ENCODE data around the gene RTEL1.

Gene RTEL1

DNA sequence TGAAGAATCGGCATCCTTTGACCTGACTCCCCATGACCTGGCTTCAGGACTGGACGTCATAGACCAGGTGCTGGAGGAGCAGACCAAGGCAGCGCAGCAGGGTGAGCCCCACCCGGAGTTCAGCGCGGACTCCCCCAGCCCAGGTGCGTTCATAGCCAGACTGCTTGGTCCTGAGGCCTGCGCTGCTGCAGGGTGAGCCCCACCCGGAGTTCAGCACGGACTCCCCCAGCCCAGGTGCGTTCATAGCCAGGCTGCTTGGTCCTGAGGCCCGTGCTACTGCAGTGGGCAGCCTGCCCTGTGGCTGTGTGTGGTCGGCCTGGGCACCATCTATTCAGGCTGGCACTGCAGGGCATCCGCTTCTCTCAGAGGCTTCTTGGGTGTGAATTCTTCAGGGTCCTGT, 15.8 kb downstream of the RTEL1 start:
- DNase-seq, result no peak

DNA sequence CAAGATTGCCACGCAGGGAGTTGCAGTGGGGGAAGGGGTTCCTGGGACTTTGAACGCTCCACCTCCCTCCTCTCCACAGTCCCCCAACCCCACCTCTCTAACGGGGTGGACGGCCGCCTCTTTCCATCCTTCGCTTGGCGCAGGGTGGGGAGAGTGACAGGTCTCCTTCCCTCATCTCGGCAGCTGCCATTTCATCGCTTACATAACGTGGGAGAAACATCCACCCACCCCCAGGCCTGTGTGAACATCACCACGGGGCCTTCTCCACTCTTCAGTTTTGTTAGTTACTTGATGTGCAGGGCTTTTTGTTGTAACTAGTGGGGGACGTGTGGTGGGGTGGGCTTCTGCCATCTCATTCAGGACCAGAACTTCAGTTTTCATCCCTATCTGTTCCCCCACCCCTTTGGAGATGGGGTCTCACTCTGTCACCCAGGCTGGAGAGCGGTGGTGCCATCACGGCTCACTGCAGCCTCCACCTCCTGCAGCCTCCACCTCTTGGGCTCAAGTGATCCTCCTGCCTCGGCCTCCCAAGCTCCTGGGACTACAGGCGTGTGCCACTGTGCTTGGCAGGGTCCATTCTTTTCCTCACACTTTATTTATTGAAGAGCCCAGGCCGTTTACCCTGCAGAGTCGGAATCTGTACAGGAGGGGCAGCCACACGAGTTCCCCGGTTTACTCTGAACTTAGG, 17.7 kb downstream of the RTEL1 start:
- DNase-seq, result no peak

DNA sequence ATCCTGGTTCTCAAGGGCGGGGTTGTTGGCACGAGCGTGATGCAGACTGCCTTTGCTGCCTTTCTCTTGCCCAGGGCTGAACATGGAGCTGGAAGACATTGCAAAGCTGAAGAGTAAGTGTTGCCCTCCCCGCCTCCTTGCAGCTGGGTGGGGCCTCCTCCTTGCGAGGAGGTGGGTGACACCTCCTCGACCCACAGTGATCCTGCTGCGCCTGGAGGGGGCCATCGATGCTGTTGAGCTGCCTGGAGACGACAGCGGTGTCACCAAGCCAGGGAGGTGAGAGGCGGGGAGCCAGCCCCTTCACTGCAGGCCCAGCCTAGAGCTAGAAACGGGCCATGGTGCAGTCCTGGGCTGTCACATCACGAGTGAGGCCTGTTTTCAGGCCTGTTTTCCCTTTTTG, 20.0 kb downstream of the RTEL1 start:
- DNase-seq, result no peak

DNA sequence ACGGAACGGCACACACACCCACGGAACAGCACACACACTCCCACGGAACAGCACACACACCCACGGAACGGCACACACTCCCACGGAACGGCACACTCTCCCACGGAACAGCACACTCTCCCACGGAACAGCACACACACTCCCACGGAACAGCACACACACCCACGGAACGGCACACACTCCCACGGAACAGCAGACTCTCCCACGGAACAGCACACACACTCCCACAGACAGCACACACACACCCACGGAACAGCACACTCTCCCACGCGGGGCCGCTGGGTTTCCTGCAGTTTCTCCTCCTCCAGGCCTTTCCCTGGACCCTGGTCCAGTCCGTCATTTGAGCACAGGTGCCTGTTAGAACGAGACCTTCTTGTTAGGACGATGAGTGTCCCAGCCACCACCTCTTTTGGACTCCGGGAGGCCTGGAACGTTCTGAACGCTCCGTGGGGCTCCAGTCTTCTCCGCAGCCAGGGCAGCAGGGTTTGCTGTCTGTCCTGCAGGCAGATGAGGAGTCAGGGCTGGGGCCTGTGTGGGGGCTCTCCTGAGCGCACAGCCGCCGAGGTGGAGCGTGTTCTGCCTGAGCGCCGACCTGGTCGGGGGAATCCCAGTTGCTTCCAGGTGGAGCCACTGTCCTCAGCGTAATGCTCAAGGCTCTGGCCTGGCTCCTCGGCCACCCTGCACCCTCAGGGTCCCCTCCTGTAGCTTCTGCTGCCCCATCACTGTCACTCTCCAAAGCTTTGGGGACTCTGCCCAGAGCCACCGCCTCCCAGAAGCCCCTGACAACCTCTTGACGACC, 20.8 kb downstream of the RTEL1 start:
- no peak for DNase-seq

DNA sequence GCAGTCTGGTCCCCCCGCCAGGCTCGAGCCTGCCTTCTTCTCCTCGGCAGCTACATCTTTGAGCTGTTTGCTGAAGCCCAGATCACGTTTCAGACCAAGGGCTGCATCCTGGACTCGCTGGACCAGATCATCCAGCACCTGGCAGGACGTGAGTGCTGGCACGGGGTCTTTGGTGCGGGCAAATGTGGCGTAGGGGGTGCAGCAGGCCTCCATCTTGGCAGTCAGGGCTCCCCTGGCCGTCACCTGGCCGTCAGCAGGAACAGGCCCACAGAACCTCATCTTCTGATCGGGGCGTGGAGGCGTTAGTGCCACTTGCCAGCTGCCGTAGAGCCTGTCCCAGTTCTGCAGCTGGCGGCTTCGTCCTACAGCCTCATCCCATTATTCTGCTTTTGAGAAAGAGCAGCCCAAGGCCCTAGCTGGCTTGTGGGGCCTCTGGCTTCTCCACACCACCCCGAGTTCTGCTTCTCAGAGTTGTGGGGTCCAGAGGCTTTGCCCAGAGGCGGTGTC, 21.7 kb downstream of the RTEL1 start:
- no peak for DNase-seq

DNA sequence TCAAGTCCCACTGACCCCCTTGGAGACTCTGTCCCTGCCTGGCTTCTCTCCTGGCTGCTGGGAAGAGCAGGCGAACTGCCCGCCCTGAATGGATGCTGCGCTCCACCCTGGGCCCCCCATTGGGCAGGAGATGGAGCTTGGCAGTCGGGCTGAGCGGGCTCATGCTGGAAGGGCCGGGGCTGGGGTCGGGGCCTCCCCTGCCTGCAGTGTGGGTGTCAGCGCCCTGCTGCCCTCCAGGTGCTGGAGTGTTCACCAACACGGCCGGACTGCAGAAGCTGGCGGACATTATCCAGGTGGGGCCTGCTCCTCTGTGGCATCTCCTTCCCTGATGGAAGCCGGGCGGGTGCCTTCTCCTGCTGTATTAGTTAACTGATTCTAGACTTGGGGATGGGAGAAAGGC, 22.3 kb downstream of the RTEL1 start:
- no peak for DNase-seq

DNA sequence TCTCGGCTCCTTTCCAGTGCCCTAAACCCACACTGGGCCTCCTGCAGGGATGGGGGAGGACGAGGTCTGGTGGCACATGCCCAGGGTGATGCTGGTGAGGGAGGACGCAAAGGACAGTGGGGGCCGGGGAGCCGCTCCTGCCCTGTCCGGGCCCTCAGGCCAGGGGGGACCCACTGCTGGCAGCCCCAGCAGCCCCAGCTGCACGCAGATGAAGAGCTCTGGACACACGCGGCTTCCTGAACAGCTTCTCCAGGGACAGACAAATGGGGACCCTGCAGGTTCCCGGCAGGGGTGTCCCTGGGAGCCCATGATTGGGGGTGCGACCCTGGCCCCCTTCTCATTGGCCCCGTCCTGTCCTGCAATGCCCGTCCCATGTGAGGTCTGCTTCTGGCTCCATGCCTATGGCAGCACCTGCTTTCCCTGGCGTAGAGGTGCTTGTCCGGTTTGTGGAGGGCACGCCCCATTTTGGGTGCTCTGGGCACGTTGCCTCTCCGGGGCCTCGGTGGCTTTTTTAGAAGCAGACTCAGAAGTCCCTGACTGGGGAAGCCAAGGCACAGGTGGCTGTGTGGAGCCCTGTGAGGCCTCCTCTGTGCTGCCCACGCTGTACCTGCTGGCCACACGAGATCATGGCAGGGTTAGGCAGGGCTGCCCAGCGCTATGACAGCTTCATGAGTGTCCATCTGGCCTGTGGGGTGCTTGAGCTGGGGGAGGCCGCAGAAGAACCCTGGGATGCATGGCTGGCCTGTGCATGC, 22.9 kb downstream of the RTEL1 start:
- no peak for DNase-seq

DNA sequence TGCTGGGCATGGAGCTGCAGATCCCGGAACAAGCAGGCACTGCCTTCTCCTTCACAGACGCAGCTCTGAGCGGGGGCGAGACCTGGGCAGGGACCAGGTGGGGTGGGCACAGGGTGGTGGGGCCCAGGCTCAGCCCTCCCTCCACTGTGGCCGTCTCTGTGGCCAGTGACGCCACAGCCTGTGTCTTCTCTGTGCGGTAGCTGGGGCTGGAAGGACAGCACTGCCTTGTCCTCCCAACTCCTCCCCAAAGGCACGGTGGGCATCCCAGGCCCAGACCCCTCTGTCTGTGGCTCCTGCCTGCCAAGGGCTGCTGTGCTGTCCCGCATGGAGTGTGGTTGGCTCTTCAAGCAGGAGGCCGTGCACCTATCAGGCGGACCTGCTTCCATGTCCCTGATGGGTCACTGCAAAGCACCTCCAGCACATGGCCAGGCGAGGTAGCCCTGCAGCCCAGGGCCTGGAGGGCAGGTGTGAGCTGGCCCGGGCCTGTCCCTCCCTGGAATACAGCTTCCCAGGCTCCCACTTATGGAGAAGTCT, 23.6 kb downstream of the RTEL1 start:
- no peak for DNase-seq

DNA sequence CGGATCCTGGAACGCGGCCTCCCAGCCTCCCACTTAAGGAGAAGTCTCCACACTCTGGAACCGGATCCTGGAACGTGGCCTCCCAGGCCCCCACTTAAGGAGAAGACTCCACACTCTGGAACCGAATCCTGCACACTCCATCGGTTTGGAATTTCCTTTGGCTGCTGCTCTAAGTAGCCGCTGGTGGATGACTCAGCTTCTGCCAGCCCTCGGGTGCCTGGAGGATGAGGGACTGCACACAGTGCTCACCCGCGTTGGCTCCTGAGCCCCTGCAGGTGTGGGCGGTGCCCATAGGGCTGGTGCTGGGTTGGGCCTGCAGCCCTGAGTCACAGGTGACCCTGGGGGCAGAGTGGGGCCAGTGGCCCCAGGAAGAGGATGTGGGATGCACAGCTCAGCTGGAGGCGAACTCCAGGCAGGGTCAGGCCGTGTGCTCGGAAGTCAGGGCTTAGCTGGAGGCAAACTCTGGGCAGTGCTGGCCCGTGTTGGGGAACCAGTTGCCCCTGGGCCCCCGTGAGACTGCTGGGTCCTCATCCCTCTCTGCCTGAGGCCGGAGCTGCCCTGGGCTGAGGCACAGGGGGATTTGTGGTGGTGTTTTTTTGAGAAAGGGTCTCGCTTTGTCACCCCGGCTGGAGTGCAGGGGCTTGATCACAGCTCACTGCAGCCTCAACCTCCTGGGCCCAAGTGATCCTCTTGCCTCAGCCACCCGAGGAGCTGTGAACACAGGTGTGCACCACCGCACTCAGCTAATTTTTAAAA, 24.4 kb downstream of the RTEL1 start:
- DNase-seq, result no peak

DNA sequence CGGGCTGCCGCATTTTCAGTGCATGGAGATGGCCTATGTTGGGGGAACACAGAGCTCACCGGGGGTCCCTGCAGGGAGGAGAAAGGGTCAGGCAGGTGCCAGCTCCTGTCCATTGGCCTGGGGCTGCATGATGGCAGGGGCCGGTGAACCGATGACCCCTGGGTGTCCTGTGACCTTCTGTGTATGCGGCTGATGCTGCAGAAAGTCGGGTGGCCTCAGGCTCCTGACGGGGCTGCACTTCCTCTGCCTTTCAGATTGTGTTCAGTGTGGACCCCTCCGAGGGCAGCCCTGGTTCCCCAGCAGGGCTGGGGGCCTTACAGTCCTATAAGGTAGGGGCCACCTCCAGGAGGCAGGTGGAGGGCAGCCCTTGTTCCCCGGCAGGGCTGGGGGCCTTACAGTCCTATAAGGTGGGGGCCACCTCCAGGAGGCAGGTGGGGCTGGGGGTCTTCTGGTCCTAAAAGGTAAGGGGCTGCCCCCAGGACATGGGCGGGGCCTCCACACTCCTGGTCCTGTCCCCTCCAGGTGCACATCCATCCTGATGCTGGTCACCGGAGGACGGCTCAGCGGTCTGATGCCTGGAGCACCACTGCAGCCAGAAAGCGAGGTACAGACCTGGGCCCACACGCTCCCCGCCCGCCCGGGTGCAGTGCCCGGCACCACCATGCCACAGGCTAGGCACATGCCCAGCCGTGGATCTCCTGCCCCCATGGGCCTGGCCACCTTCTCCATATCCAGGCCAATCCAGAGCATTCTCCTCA, 27.3 kb downstream of the RTEL1 start:
- DNase-seq, result no peak

DNA sequence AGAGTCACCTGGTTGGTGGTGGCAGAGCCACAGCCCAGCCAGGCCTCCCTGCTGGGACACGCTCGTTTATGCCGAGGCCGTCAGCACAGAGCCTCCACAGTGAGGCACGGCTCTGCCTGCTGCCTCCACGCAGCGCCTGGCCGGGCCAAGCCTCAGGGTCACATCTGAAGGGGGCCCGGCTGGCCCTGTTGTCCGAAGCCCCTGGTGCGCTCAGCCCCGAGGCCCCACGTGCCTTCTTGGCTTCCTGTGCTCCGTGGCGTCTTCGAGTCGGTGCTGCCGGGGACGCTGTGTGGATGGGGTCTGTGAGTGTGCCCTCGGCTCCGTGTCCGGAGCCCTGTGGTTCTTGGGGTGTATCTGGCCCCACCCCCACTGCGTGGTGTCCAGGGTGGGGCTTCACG, 28.0 kb downstream of the RTEL1 start:
- DNase-seq, result no peak

DNA sequence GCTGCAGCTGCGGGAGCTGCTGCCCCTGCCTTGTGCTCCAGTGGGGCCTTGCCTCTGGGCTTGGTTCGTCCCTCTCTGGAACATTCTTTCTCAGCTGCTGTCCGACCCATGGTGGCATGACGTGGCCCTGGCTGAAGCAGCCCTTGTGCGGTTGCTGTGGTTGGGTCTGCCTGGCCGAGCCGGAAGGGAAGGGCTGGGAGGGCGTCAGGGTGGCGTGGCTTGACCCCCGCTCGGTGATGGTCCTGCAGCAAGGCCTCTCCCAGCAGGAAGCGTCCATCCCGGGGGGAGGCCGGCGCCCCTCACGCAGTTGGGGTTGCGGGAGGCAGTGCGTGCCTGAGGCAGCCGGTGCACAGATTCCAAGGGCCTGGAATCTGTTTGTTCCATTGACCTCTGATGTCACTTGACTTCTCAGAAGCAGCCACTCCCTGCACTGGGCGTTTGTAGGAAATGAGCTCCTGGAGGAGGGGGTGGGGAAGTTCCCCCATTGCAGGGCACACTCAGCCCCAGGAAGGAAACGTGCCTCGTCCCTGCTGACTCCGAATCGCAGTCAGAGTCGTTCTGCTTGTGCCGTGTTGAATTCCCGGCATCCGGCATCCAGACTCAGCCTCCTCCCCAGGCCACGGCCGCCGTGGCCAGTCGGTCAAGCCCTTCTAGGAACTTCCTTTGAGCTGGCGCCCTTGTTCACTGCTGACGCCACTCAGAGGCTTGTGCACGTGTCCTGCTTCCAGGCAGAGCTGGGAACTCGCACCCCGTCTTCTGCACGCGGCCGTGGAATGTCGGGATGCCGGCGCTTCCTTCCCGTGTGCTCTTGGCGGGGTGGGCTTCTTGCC, 28.6 kb downstream of the RTEL1 start:
- DNase-seq, result no peak

DNA sequence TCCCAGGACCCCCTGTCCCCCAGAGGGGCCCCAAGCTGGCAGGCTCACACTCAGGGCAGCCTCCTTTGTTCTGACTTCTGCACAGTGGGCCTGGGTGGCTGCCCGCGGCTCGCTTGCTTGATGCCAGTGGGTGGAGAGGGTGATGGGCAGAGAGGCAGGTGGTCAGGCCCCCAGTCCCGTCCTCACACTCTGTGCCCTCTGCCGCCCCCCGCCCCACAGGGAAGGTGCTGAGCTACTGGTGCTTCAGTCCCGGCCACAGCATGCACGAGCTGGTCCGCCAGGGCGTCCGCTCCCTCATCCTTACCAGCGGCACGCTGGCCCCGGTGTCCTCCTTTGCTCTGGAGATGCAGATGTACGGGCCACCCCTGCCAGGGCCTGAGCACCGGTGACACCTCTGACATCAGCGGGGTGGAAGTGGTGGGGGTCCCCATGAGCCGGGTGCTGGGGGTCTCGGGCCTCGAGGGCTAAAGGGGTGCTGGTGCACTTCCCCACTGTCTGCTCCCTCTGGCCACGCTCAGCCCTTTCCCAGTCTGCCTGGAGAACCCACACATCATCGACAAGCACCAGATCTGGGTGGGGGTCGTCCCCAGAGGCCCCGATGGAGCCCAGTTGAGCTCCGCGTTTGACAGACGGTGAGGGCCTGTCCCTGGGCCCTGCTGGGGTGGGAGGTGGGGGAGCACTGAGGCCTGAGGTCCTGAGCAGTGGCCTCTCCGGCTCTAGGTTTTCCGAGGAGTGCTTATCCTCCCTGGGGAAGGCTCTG, 29.5 kb downstream of the RTEL1 start:
- no peak for DNase-seq

DNA sequence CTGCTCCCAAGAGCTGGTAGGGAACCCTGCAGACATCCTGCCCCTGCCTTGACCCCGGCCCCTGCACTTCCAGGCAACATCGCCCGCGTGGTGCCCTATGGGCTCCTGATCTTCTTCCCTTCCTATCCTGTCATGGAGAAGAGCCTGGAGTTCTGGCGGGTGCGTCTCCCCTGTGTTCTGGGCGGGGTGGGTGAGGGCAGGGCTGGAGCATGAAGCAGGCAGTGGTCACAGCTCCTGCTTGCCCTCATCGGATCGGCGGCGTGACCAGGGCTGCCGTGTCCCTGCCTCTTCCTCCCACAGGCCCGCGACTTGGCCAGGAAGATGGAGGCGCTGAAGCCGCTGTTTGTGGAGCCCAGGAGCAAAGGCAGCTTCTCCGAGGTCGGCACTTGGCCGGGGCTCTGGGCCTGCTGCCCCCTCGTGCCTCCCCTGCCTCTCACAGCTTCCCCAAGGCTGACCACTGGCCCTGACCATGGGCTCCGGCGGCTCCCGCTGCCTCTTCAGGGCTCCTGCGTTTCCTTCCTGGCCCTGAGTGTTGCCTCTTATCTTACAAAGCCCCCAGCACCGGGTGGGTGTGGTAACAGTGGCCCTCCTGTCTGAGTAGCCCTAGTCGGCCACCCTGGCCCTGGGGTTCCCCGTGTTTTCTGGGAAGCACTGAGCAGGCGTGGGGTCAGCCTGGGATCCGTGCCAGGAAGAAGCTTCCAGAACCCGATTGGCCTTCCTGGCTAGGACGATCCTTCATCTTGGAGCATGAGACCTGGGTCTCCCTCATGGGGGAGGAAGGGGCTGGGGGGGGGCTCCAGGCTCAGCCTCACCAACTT, 30.3 kb downstream of the RTEL1 start:
- DNase-seq, result no peak

DNA sequence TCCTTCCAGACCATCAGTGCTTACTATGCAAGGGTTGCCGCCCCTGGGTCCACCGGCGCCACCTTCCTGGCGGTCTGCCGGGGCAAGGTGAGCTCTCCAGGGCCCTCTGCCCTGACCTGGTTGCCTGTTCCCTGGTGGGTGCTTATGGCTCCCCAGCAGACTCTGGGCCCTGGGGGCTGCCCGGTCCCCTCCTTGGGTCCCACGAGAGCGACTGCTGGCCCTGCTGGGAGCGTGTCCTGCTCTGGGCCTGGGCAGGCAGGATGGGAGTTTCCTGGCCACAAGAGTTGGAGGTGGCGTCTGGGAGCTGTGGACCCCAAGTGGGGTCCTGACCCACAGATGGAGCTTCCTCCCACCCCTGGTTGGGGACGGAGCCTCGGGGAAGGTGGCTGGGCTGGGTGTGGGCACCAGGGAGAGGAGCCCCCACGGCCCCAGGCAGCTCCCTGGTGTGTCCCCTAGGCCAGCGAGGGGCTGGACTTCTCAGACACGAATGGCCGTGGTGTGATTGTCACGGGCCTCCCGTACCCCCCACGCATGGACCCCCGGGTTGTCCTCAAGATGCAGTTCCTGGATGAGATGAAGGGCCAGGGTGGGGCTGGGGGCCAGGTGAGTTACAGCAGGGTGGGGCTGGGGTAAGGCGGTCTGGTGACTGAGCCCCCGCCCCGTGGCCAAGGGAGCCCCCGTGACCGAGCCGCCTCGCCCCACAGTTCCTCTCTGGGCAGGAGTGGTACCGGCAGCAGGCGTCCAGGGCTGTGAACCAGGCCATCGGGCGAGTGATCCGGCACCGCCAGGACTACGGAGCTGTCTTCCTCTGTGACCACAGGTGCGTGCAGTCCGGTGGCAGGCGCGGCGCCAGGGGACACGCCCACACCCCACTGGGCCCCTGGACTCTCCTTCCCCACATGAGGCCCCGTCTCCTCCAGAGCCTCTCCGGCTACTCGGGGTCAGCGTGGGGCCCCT, 31.2 kb downstream of the RTEL1 start:
- DNase-seq, result no peak

DNA sequence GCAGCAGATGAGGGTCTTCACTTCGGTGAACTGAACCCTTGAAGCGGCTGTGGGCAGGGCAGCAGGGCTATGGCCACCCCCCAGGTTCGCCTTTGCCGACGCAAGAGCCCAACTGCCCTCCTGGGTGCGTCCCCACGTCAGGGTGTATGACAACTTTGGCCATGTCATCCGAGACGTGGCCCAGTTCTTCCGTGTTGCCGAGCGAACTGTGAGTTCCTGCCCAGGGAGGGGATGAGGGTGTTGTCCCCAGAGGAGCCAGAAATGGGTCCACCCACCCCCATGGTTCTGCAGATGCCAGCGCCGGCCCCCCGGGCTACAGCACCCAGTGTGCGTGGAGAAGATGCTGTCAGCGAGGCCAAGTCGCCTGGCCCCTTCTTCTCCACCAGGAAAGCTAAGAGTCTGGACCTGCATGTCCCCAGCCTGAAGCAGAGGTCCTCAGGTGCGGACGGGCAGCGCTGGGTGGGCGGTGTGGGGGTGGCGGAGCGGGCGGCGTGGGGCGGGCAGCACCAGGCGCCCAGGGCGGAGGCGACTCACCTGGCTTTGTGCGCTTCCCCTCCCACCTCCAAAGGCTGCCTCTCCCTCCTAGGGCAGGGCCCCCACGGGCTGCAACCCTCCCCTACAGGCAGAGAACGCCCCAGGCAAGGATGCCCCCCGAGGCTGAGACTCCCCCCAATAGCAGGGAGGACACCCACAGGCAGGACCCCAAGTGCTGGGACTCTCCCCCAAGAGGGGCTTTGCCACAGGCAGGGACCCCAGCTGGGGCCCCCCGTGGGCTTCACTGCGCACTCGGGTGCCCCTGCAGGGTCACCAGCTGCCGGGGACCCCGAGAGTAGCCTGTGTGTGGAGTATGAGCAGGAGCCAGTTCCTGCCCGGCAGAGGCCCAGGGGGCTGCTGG, 32.1 kb downstream of the RTEL1 start:
- DNase-seq, result no peak
